Aorta (tissue), 5 donors: Measurements from ENCODE around the gene MAST4. TPM values are rescaled to one million over a fixed set of nuclear protein-coding genes. Genes with fewer than 3 reads are reported as not detected.

Source experiments
- ATAC-seq: fragments of 200-7000 bp; cut with Tn5 transposase; one replicate; pipeline ENCODE4 v1.9.1; 2022; ENCODE audit warnings: moderate library complexity; ENCODE audit not compliant: low FRiP score
- DNase-seq, 2 donors: peaks; one replicate each; pipeline ENCODE4 v3.0.0-alpha.2; 2020
- H3K27ac ChIP-seq, 2 donors: one replicate each; pipeline ENCODE4 v1.5.1; 2013; ENCODE audit warnings: low read length in 2 of 2, mild to moderate bottlenecking in 2 of 2, moderate library complexity in 2 of 2, control low read depth in 1 of 2, inconsistent platforms in 1 of 2, low read depth in 1 of 2
- H3K27me3 ChIP-seq, 2 donors: one replicate each; pipeline ENCODE4 v1.6.1; 2013; ENCODE audit warnings: control low read depth in 1 of 2, low read length in 1 of 2, mild to moderate bottlenecking in 1 of 2, moderate library complexity in 1 of 2; ENCODE audit not compliant: insufficient read depth in 2 of 2, control insufficient read depth in 1 of 2
- H3K36me3 ChIP-seq, 2 donors: one replicate each; pipeline ENCODE4 v1.6.1; 2013; ENCODE audit warnings: control low read depth in 1 of 2, low read length in 1 of 2, mild to moderate bottlenecking in 1 of 2; ENCODE audit not compliant: insufficient read depth in 2 of 2, control insufficient read depth in 1 of 2
- H3K4me1 ChIP-seq, 2 donors: one replicate each; pipeline ENCODE4 v1.6.1; 2013; ENCODE audit warnings: low read length in 2 of 2, control low read depth in 1 of 2, mild to moderate bottlenecking in 1 of 2, moderate library complexity in 1 of 2; ENCODE audit not compliant: insufficient read depth in 2 of 2, control insufficient read depth in 1 of 2
- H3K4me3 ChIP-seq, 2 donors: one replicate each; pipeline ENCODE4 v1.5.1; 2013; ENCODE audit warnings: low read length in 2 of 2, control low read depth in 1 of 2, mild to moderate bottlenecking in 1 of 2
- H3K9me3 ChIP-seq: one replicate; pipeline ENCODE4 v1.6.1; 2013; ENCODE audit warnings: mild to moderate bottlenecking, low read length; ENCODE audit not compliant: control insufficient read depth
- WGBS, 2 donors: extraction: QIAGEN DNeasy Blood & Tissue Kit; methylation state at CpG; one replicate each; pipeline ENCODE4 v1.1.7; 2013; 5-methylcytosine and 5-hydroxymethylcytosine counted together
- intact Hi-C, 2 donors: fragments of 100-400 bp; cut with DNase I; formaldehyde crosslinking; loops; one replicate each; pipeline versions ENCODE4 v1.14.2 to v1.15.0; 2022
- polyA plus RNA-seq, 2 donors: library from polyadenylated mRNA; stranded (reverse); fragments of 200-250 nt; gene quantifications; one replicate each; pipeline ENCODE4 v1.2.3, GENCODE V29; 2013
- total RNA-seq, 2 donors: library from RNA; stranded (reverse); fragmentation: NEBNext Ultra II Directional; extraction: Animal tissue kit (Norgen Biotek cat#: 25700); gene quantifications; one replicate each; pipeline ENCODE4 v1.2.1, GENCODE V29; 2021
- donor health status: healthy with polysubstance abuse.
- donor health status: Bipolar disorder and iron deficiency.
- donor health status: DM: no; HTN: no; CAD: no.
- donor health status: DM: no; HTN: no; CAD: no.
- donor health status: DM: yes; HTN: yes; CAD: no.

The MAST4 gene
- total and polyA plus RNA-seq, 4 donors: 2.4 to 66.5 (median 24.9) TPM

GRCh38 chr5:67178085-67178484 is 581.9 kb downstream of the MAST4 start:
- DNase-seq (no peak), ATAC-seq (no peak)
- Histone ChIP-seq H3K4me1 (no peaks in the 10 kb centered on the region), H3K36me3 (no peaks in the 10 kb centered on the region), H3K9me3 (no peaks in the 10 kb centered on the region), H3K4me3 (no peak overlapping the region), H3K27ac (no peak overlapping the region), H3K27me3 (no peaks in the 10 kb centered on the region)
- WGBS, 2 donors: 78 to 87% methylated on average over 1 of the region's 1 CpG
- intact Hi-C loops: no loop called here

- DNase-seq: no peak
- no peaks in the 10 kb centered on the region for H3K27me3 ChIP-seq
- no peaks in the 10 kb centered on the region for H3K4me1 ChIP-seq
- no peaks in the 10 kb centered on the region for H3K36me3 ChIP-seq
- H3K27ac ChIP-seq: no peak overlapping the region
- WGBS, 2 donors: 96 to 97% methylated on average over 7 of the region's 7 CpGs
- no peak overlapping the region for H3K4me3 ChIP-seq
- ATAC-seq: no peak
- intact Hi-C loops: no loop called here
- H3K9me3 ChIP-seq: no peaks in the 10 kb centered on the region
Observed at GRCh38 chr5:67178966-67179365, 582.8 kb downstream of the MAST4 start.

DNA sequence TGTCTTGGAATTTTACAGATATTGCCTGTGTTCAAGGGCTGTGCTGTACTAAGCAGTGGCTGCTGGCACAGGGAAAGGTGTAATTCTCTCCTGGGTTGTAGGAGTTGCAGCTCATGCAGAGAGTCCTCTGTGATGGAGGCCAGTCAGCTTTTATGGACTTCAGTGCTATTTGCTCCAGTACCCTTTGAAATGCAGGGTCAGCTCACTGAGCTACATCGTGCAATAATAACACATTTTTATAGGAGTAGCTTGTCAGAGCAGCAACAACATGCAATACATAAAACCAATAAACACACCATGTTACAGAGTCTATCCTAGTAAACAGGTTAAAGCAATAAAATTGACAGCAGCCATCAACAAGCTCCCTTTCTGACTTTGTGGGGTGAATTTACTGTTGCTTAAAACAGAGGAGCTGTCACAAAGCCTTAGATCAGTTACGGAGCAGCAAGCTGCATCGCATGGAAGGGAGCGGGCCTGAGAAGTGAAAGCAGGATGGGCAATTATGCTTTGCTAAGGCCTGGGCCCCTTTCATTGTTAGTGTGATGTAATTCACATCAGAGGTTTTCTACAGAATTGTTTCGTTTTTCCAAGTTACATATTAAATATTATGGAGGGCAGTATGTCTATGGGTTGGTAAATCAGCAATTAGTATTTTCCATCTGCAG is 583.6 kb downstream of the MAST4 start:
- Histone ChIP-seq H3K4me3 (no peak overlapping the region), H3K4me1 (no peaks in the 10 kb centered on the region), H3K9me3 (no peaks in the 10 kb centered on the region), H3K36me3 (no peaks in the 10 kb centered on the region), H3K27ac (no peak overlapping the region), H3K27me3 (no peaks in the 10 kb centered on the region)
- DNase-seq (no peak), ATAC-seq (no peak)
- intact Hi-C loops: loop anchor here in 1 of 2 donors (2.0 kb wide), 1 partner anchor 13 kb away; no protein-coding TSS in a partner anchor
- 93 to 96% methylated on average over 5 of the region's 5 CpGs for WGBS, 2 donors

DNA sequence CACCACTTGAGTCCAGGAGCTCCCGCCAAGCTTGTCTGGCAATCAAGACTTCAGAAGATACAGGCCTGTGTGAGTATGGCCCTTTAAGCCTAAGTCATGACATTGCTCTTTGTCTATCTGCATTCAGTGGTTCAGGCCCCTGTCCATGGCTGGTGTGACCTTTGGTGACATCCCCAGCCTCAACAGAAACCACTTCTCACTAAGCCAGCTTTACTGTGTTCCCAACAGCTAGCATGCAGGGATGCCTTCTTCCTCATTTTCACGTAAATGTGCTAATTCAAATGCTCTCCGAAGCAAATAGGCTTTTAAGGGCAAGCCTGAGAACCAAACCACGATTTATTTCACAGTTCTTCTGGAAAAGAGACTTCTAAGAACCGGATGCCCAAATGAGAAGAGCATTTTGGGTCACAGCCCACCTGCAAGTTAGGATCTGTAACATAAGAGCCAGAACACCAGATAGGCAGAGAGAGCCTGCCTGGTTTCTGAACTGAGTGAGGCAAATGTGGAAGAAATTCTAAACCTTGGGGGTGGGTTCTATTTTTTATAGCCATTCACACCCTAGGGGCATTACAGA is 585.5 kb downstream of the MAST4 start:
- no peaks in the 10 kb centered on the region for H3K9me3 ChIP-seq
- intact Hi-C loops: loop anchor here in 1 of 2 donors (2.0 kb wide), 1 partner anchor 15 kb away; no protein-coding TSS in a partner anchor
- no peak overlapping the region for H3K4me3 ChIP-seq
- no peak for DNase-seq
- no peaks in the 10 kb centered on the region for H3K4me1 ChIP-seq
- H3K27me3 ChIP-seq: no peaks in the 10 kb centered on the region
- H3K27ac ChIP-seq: peak overlapping the region; percentile 10 to 26
- no peaks in the 10 kb centered on the region for H3K36me3 ChIP-seq
- WGBS, 2 donors: 52 to 53% methylated on average over 5 of the region's 5 CpGs
- no peak for ATAC-seq

DNA sequence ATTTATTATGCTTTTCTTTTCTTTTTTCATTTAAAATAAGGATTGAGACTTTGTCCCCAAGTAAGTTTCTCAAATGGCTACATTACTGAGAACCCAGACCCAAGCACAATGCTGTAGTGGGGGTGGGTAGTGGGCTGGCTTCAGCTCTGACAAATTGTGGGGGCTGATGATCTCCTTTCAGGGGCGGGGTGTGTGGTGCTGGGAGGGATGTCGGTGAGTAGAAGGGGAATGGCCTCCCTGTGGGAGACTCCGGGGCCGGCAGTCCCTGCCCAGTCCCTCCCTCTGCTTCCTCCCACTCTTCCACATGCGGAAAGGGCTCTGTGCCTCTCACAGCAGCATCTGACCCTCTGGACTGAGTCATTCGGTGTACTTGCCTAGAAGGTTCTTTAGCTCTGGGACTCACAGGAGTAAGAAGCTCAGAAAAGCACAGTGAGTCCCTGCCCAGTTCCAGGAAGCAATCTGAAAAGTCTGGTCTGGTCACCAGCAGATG is 586.2 kb downstream of the MAST4 start:
- no peaks in the 10 kb centered on the region for H3K9me3 ChIP-seq
- no peaks in the 10 kb centered on the region for H3K36me3 ChIP-seq
- peak; percentile 81 for ATAC-seq
- DNase-seq: peak; percentile 86 to 87
- H3K4me3 ChIP-seq: no peak overlapping the region
- no peaks in the 10 kb centered on the region for H3K27me3 ChIP-seq
- WGBS, 2 donors: 0 to 2% methylated on average over 6 of the region's 6 CpGs
- H3K27ac ChIP-seq: peak overlapping the region in 1 of 2 donors; percentile 10
- intact Hi-C loops: no loop called here
- no peaks in the 10 kb centered on the region for H3K4me1 ChIP-seq

- 97 to 98% methylated on average over 3 of the region's 3 CpGs for WGBS, 2 donors
- Histone ChIP-seq H3K4me1 (no peaks in the 10 kb centered on the region), H3K27ac (no peak overlapping the region), H3K27me3 (no peaks in the 10 kb centered on the region), H3K36me3 (no peaks in the 10 kb centered on the region), H3K4me3 (no peak overlapping the region), H3K9me3 (no peaks in the 10 kb centered on the region)
- intact Hi-C loops: no loop called here
- no peak for DNase-seq
- ATAC-seq: no peak
Observed at GRCh38 chr5:67183859-67184258, 587.7 kb downstream of the MAST4 start.

DNA sequence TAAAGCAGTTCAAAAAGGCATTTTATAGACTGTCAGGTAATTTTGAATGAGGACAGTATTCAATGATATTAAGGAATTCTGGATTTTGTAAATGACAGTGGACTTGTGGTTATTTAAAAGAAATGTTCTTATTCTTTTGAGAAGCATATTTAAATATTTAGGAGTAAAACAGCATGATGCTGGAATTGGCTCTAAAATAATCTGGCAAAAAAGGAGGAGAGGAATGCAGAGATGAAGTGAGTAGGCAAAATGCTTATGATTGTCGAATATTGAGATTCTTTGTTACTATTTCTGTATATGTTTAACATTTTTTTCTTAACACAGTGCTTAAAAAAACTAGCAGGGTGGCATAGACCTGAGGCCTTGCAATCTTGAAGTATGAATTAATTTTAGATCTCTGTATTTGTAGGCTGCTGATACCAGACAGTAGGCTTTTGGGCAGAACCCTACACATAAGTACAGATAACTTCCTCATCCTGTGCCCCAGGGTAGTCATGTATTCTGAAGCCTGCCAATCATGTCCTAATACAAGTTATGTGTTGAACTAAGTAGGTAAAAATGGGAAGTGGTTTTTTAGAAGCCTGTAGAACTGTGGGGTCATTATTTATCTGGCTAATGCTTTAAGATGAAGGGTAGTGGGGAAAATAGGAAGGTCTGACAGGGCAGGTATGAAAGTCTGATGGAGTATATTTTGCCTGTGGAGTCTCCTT is 591.0 kb downstream of the MAST4 start:
- no peak for ATAC-seq
- Histone ChIP-seq H3K27ac (no peak overlapping the region), H3K27me3 (no peaks in the 10 kb centered on the region), H3K4me3 (no peak overlapping the region), H3K4me1 (no peaks in the 10 kb centered on the region), H3K36me3 (no peaks in the 10 kb centered on the region), H3K9me3 (no peaks in the 10 kb centered on the region)
- no peak for DNase-seq
- intact Hi-C loops: no loop called here
- WGBS, 2 donors: 9 to 15% methylated on average over 1 of the region's 1 CpG

DNA sequence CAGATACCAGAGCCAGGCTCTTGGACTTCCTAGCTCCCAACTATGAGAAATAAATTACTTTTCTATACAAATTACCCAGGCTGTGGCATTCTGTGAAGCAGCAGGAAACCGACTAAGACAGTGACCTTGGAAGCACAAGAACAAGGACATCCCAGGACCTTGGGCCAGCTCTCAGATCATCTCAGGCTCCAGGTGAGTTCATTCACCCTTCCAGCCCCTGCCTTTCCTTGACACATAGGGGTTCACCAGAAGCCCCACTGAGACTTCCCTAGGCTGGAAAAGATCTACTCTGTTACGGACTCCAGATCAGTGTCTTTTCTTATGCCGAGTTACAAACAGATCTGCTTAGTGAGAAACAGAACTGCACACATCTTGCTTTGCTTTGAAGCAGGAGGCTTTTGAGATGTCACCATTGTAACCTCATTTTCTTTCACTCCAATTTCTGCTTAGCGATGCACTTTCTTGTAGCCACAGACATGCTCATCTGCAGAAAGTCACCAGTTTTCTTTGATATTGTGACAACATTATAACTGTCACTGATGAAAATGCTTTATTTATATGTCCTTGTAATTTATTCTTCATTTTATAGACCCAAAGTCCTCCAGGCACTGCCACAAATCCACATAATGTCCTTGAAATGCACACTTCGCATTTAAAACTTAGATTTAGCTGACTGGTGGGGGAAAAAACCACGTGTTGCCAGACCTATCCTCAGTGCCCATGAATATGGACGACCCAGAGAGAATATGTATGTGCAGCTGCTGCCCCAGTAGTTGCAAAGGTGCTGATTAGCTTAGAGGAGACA is 592.3 kb downstream of the MAST4 start:
- intact Hi-C loops: no loop called here
- DNase-seq (no peak), ATAC-seq (no peak)
- no peaks in the 10 kb centered on the region for H3K36me3 ChIP-seq
- no peaks in the 10 kb centered on the region for H3K4me1 ChIP-seq
- H3K9me3 ChIP-seq: no peaks in the 10 kb centered on the region
- no peak overlapping the region for H3K27ac ChIP-seq
- WGBS, 2 donors: 93% methylated on average over 7 of the region's 7 CpGs
- H3K4me3 ChIP-seq: no peak overlapping the region
- H3K27me3 ChIP-seq: no peaks in the 10 kb centered on the region
